Heart left ventricle (tissue), 13 donors: ENCODE results near the gene PTK6.

ENCODE experiments used
- CTCF ChIP-seq, 12 donors: fragments of 200-600 bp; sonication (generic) in 4 of 12; IDR thresholded peaks; one replicate each; pipeline versions ENCODE4 v1.5.0 to v1.8.0; 2018 to 2022; ENCODE audit warnings: antibody characterized with exemption in 12 of 12, mild to moderate bottlenecking in 5 of 12
- POLR2A ChIP-seq, 2 donors: fragments of 450-650 bp; IDR thresholded peaks; one replicate each; pipeline ENCODE4 v1.6.1; 2017; ENCODE audit warnings: antibody characterized with exemption in 2 of 2, mild to moderate bottlenecking in 2 of 2, moderate library complexity in 2 of 2
- donor health status: ischemic (EF 13 %, LVEDD 7.1; RV severe dilation, severe dysfunction).
- donor health status: DM: no; HTN: yes; CAD: no.
- donor health status: DM: no; HTN: no; CAD: no.
- donor health status: ischemic (EF 25% LVEDD 6.9; RV normal size, moderate dysfunction).
- donor health status: ischemic (EF 25% LVEDD 5.7; RV mildly dilated, moderate dysfunction).
- donor health status: ischemic (EF 35%, LVEDD 5.7; RV mildly dilated, moderate dysfunction).
- donor health status: nonischemic (EF 11% LVEDD 7.7; RV severe dilation, severe dysfunction).
- donor health status: DM: yes; HTN: yes; CAD: no.
- donor health status: PGD.
- donor health status: ischemic (EF 29% LVEDD 5.4; RV normal size, mild dysfunction).
- donor health status: nonischemic (EF 23%, LVEDD 6.1; RV moderate dilation, normal function).

- TF ChIP-seq CTCF (IDR thresholded peaks at IDR 0.05): no peak
- TF ChIP-seq POLR2A (IDR thresholded peaks at IDR 0.05): no peak
Measured at GRCh38 chr20:63539092-63539430, 1.9 kb upstream of the PTK6 start.
